Uterus (tissue), 4 donors: ENCODE results near the gene CDH13. TPM values are rescaled to one million over a fixed set of nuclear protein-coding genes. Genes with fewer than 3 reads are reported as not detected.
A peak's percentile ranks its signal among the peaks of the same experiment; 100 is the strongest.

ENCODE experiments used
- DNase-seq, 2 donors: peaks; one replicate each; pipeline ENCODE4 v3.0.0-alpha.2; 2019 to 2020
- H3K27ac ChIP-seq, 2 donors: fragments of 200-600 bp; sonication (generic); 1 replicate in 1 of 2; 2 replicates in 1 of 2; pipeline ENCODE4 v1.5.1; 2016 to 2018
- H3K27me3 ChIP-seq, 2 donors: fragments of 200-600 bp; sonication (generic); one replicate each; pipeline ENCODE4 v1.5.1; 2018 to 2019; ENCODE audit warnings: control low read depth in 1 of 2
- H3K36me3 ChIP-seq, 2 donors: fragments of 200-600 bp; sonication (generic); one replicate each; pipeline ENCODE4 v1.5.1; 2019; ENCODE audit warnings: control low read depth in 1 of 2
- H3K4me1 ChIP-seq, 2 donors: fragments of 200-600 bp; sonication (generic); one replicate each; pipeline ENCODE4 v1.5.1; 2018 to 2019; ENCODE audit warnings: control low read depth in 1 of 2
- H3K4me3 ChIP-seq, 2 donors: fragments of 200-600 bp; sonication (generic); 1 replicate in 1 of 2; 2 replicates in 1 of 2; pipeline ENCODE4 v1.5.1; 2018 to 2019; ENCODE audit warnings: mild to moderate bottlenecking in 1 of 2
- H3K9me3 ChIP-seq, 2 donors: fragments of 200-600 bp; sonication (generic); one replicate each; pipeline ENCODE4 v1.5.1; 2019; ENCODE audit warnings: control low read depth in 1 of 2
- POLR2A ChIP-seq, 2 donors: fragments of 450-650 bp; IDR thresholded peaks; one replicate each; pipeline ENCODE4 v1.6.1; 2016; ENCODE audit warnings: antibody characterized with exemption in 2 of 2, mild to moderate bottlenecking in 1 of 2, moderate library complexity in 1 of 2
- intact Hi-C: fragments of 100-400 bp; cut with DNase I; formaldehyde crosslinking; loops from one replicate; pipeline ENCODE4 v1.15.1; 2023; ENCODE audit warnings: low total_unique reads
- total RNA-seq, 4 donors: library from RNA; depleted of rRNA in 3 of 4; stranded (reverse); fragments of >200 nt in 3 of 4; gene quantifications; one replicate each; pipeline versions ENCODE4 v1.1.0 to v1.2.4, GENCODE V29; 2014 to 2023
- TF ChIP-seq, protein P1 (sequence below), 4 experiments: fragments of 200-600 bp in 2 of 4; fragments of 450-650 bp in 2 of 4; sonication (generic) in 2 of 4; IDR thresholded peaks; one replicate each; pipeline ENCODE4 v1.5.1; 2016 to 2019; ENCODE audit warnings: antibody characterized with exemption in 4 of 4, mild to moderate bottlenecking in 2 of 4, moderate library complexity in 1 of 4
- donor health status: DM: yes; HTN: yes; CAD: no.

Gene CDH13
- total RNA-seq, 4 donors from 2014 or later = 49.1 to 99.4 (median 82.7) TPM

DNA sequence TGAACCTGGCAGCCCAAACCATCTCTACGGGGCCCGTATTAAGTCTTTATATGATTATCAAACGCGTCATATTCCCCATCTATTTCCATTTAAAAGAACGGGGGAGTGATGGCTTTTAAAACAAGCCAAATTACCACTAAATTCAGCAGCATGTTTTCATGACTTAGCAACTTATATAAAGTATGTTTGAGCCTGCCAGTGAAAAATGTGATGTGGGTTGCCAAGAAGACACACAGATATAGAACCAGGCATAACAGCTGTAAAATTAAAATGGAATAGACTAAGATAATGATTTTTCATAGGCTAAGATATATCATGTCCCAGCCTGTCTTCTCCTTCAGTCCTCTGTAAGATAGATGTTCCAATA is 1136.2 kb downstream of the CDH13 start:
- DNase-seq = no peak
- TF ChIP-seq, protein P1, sequence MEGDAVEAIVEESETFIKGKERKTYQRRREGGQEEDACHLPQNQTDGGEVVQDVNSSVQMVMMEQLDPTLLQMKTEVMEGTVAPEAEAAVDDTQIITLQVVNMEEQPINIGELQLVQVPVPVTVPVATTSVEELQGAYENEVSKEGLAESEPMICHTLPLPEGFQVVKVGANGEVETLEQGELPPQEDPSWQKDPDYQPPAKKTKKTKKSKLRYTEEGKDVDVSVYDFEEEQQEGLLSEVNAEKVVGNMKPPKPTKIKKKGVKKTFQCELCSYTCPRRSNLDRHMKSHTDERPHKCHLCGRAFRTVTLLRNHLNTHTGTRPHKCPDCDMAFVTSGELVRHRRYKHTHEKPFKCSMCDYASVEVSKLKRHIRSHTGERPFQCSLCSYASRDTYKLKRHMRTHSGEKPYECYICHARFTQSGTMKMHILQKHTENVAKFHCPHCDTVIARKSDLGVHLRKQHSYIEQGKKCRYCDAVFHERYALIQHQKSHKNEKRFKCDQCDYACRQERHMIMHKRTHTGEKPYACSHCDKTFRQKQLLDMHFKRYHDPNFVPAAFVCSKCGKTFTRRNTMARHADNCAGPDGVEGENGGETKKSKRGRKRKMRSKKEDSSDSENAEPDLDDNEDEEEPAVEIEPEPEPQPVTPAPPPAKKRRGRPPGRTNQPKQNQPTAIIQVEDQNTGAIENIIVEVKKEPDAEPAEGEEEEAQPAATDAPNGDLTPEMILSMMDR (IDR thresholded peaks at IDR 0.05) = no peak
- no peak for TF ChIP-seq POLR2A (IDR thresholded peaks at IDR 0.05)
- H3K27ac ChIP-seq = no peak overlapping the region
- no peak overlapping the region for H3K4me3 ChIP-seq
- no peaks in the 10 kb centered on the region for H3K4me1 ChIP-seq
- no peaks in the 10 kb centered on the region for H3K9me3 ChIP-seq
- intact Hi-C loops = no loop called here
- no peaks in the 10 kb centered on the region for H3K27me3 ChIP-seq
- peaks cover 0 to 1% of the 10 kb centered on the region in 2 donors for H3K36me3 ChIP-seq

DNA sequence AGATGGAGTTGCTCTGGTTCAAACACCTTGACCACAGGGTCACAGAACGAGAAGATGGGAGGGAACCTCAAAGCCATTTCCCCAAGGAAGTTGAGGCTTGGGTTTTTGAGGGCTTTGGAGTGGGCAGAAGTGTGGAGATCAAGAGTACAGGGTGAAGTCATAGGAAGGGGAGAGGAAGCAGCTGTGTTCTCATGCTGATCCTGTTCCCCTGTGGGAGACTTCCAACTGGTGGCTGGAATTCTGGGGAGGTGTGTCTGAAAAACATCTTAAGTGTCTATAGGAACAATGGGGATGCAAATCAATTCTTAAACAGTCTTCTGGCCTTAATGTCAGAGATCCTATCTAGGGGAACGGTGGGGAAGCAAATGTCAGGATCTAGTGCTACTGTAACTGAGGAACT is 1142.2 kb downstream of the CDH13 start:
- intact Hi-C loops = no loop called here
- no peak for DNase-seq
- no peaks in the 10 kb centered on the region for H3K36me3 ChIP-seq
- no peak overlapping the region for H3K4me3 ChIP-seq
- no peaks in the 10 kb centered on the region for H3K27me3 ChIP-seq
- H3K9me3 ChIP-seq = no peaks in the 10 kb centered on the region
- no peaks in the 10 kb centered on the region for H3K4me1 ChIP-seq
- no peak overlapping the region for H3K27ac ChIP-seq
- TF ChIP-seq, protein P1 (IDR thresholded peaks at IDR 0.05) = no peak

DNA sequence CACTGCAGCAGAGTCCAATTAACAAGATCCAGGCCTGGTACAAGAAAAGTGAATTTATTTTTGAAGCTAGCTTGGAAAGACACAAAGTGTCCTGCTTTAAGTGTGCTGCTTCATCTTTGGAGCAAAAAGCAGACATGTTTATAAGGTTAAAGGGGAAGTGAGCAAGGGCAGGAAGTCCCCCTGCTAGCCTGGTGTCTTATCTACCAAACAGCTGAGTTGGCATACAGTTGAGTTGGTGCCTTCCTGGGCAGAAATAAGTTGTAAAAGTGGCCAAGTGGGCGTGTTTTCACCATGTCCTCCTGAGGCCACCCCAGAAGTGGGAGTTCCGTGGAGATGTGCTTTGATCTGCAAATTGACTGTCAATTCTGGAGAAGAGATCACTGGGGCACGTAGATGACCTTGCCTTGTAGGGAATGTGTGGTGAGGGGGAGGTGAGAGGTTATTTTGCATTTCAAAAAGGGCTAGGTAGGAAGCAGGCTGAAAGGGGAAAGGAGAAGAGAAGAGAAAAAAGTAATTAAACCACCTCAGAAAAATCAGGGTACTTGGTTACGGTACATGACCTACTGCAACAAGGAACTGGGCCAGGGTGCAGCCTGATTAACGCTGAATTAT is 1142.7 kb downstream of the CDH13 start:
- Histone ChIP-seq H3K36me3 (no peaks in the 10 kb centered on the region), H3K27me3 (no peaks in the 10 kb centered on the region), H3K4me3 (no peak overlapping the region), H3K4me1 (no peaks in the 10 kb centered on the region), H3K9me3 (no peaks in the 10 kb centered on the region), H3K27ac (no peak overlapping the region)
- intact Hi-C loops = no loop called here
- TF ChIP-seq POLR2A (IDR thresholded peaks at IDR 0.05) = no peak
- TF ChIP-seq, protein P1 (IDR thresholded peaks at IDR 0.05) = no peak
- DNase-seq = no peak

DNA sequence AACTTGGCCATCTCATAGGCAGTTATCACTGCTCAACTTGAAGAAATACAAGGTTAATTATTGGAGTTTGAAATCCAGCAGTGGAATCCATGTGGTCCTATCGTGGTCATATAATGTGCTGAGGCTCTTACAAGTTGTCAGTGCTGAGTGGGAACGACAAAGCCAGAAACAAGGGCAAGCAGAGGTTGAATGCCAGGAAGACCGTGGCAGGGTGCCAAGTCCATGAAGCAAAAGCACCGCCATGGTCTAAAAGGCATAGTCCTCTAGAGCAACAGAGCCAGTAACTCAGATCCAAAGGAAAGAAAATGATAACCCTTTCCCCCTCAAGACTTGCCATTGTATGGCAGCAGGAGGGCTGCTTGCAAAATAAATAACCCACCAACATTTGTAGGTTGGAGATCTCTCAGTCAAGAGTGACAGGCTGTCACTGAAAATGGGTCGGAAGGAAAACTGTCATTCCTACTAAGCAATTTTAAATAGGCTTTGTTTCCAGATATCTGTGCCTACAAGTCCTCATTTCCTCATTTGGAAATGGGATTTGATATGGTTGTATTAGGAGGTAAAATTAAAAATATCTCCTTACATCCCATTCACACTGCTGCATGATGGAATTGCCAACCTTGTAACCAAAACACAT is 1144.7 kb downstream of the CDH13 start:
- intact Hi-C loops = no loop called here
- H3K4me3 ChIP-seq = no peak overlapping the region
- H3K27me3 ChIP-seq = no peaks in the 10 kb centered on the region
- H3K9me3 ChIP-seq = no peaks in the 10 kb centered on the region
- H3K36me3 ChIP-seq = no peaks in the 10 kb centered on the region
- peak; percentile 14 to 18 for DNase-seq
- no peak overlapping the region for H3K27ac ChIP-seq
- no peak for TF ChIP-seq POLR2A (IDR thresholded peaks at IDR 0.05)
- TF ChIP-seq, protein P1 (IDR thresholded peaks at IDR 0.05) = no peak
- H3K4me1 ChIP-seq = no peaks in the 10 kb centered on the region

DNA sequence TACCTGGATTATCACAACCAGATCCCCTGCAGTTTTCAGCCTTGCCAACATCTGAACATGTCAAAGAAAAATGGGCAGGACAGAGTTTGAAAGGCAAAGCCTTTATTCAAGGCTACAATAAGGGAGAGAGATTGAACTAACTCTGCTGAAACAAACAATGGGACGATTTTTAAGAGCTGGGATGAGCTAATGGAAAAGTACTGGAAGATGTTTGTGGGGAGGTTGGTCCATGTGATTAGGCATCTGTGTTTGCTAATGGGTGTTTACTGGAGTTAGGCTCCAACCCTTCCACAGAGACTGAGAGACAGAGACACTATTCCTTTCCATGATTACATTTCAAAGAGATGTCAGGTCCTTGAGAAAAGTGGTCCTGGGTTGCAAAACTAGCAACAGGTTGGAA is 1146.0 kb downstream of the CDH13 start:
- H3K36me3 ChIP-seq = no peaks in the 10 kb centered on the region
- TF ChIP-seq, protein P1 (IDR thresholded peaks at IDR 0.05) = no peak
- TF ChIP-seq POLR2A (IDR thresholded peaks at IDR 0.05) = no peak
- H3K4me3 ChIP-seq = no peak overlapping the region
- H3K9me3 ChIP-seq = no peaks in the 10 kb centered on the region
- no peak overlapping the region for H3K27ac ChIP-seq
- intact Hi-C loops = no loop called here
- H3K4me1 ChIP-seq = no peaks in the 10 kb centered on the region
- H3K27me3 ChIP-seq = no peaks in the 10 kb centered on the region
- no peak for DNase-seq
